Fibroblast of lung (primary cell): ENCODE data around the gene YJEFN3. TPM values are rescaled to one million over a fixed set of nuclear protein-coding genes. Genes with fewer than 3 reads are reported as not detected.

Experiments used
- DNase-seq, 2 donors: peaks; one replicate each; pipeline versions ENCODE4 v3.0.0 to v3.0.0-alpha.2; 2010; ENCODE audit warnings: low read depth in 2 of 2
- H2AFZ ChIP-seq: 2 replicates; pipeline ENCODE4 v1.5.1; 2012; ENCODE audit warnings: low read length, control low read depth, inconsistent platforms
- H3K27ac ChIP-seq: 2 replicates; pipeline ENCODE4 v1.5.1; 2011; ENCODE audit warnings: low read length, control low read depth; ENCODE audit not compliant: insufficient read depth
- H3K27me3 ChIP-seq: 2 replicates; pipeline ENCODE4 v1.5.1; 2011; ENCODE audit warnings: mild to moderate bottlenecking, low read length; ENCODE audit not compliant: control insufficient read depth, insufficient read depth
- H3K36me3 ChIP-seq: 2 replicates; pipeline ENCODE4 v1.5.1; 2011; ENCODE audit warnings: low read length; ENCODE audit not compliant: control insufficient read depth, insufficient read depth
- H3K4me1 ChIP-seq: 2 replicates; pipeline ENCODE4 v1.5.1; 2011; ENCODE audit warnings: low read length; ENCODE audit not compliant: control insufficient read depth, insufficient read depth; ENCODE audit errors: extremely low read depth
- H3K4me2 ChIP-seq: 2 replicates; pipeline ENCODE4 v1.5.1; 2011; ENCODE audit warnings: low read length, control low read depth; ENCODE audit not compliant: insufficient read depth; ENCODE audit errors: extremely low read depth
- H3K4me3 ChIP-seq, 4 experiments: fragments of 200-600 bp in 1 of 4; sonication (generic) in 1 of 4; replicated peaks in 1 of 4; 2 replicates each; pipeline ENCODE4 v1.5.1; 2011 to 2016; ENCODE audit warnings: low read length in 4 of 4, low read depth in 3 of 4, mild to moderate bottlenecking in 3 of 4, control low read depth in 2 of 4, inconsistent platforms in 1 of 4, mixed read lengths in 1 of 4; ENCODE audit not compliant: insufficient read depth in 1 of 4; ENCODE audit errors: control extremely low read depth in 1 of 4
- H3K79me2 ChIP-seq: 2 replicates; pipeline ENCODE4 v1.5.1; 2012; ENCODE audit warnings: mild to moderate bottlenecking, low read length, inconsistent platforms; ENCODE audit not compliant: control insufficient read depth, insufficient read depth
- H3K9ac ChIP-seq: 2 replicates; pipeline ENCODE4 v1.5.1; 2011; ENCODE audit warnings: mild to moderate bottlenecking, low read length, control low read depth; ENCODE audit not compliant: insufficient read depth
- H3K9me3 ChIP-seq: 2 replicates; pipeline ENCODE4 v1.5.1; 2012; ENCODE audit warnings: low read depth, low read length; ENCODE audit not compliant: control insufficient read depth, insufficient read depth
- H4K20me1 ChIP-seq: 2 replicates; pipeline ENCODE4 v1.5.1; 2011; ENCODE audit warnings: low read length; ENCODE audit not compliant: control insufficient read depth, insufficient read depth; ENCODE audit errors: extremely low read depth
- CTCF ChIP-seq, 2 donors: IDR thresholded peaks in 1 of 2; conservative IDR thresholded peaks in 1 of 2; 1 replicate in 1 of 2; 2 replicates in 1 of 2; pipeline ENCODE4 v1.5.1; 2011 to 2012; ENCODE audit warnings: low read length in 2 of 2, control low read depth in 1 of 2, inconsistent platforms in 1 of 2, low read depth in 1 of 2, mild to moderate bottlenecking in 1 of 2
- EZH2 ChIP-seq: IDR thresholded peaks from 2 replicates; pipeline ENCODE4 v1.5.1; 2012; ENCODE audit warnings: low read length, control low read depth, mild to moderate bottlenecking; ENCODE audit errors: missing control alignments
- polyA plus RNA-seq, 2 donors: library from polyadenylated mRNA; depleted of rRNA in 1 of 2; stranded (reverse) in 1 of 2; unstranded in 1 of 2; fragments of >200 nt; gene quantifications; 2 replicates each; pipeline ENCODE4 v1.2.1, GENCODE V29; 2011 to 2012; ENCODE audit warnings: missing spikeins in 1 of 2
- total RNA-seq: library from RNA; depleted of rRNA; stranded (reverse); fragments of >200 nt; gene quantifications from 2 replicates; pipeline ENCODE4 v1.2.1, GENCODE V29; 2014

YJEFN3 gene
- total and polyA plus RNA-seq, 2 donors (not counting 1 experiment from before 2014, with no cell fraction given) = 0.50 to 0.62 TPM

GRCh38 chr19:19498255-19498991 lies 30.3 kb upstream of the YJEFN3 start:
- Histone ChIP-seq H3K4me3 (no peak overlapping the region), H3K4me1 (no peaks in the 10 kb centered on the region), H3K9ac (no peak overlapping the region), H3K27me3 (no peaks in the 10 kb centered on the region), H3K4me2 (no peak overlapping the region), H3K27ac (no peak overlapping the region), H4K20me1 (no peaks in the 10 kb centered on the region), H3K9me3 (no peaks in the 10 kb centered on the region), H3K36me3 (peaks cover 43% of the 10 kb centered on the region), H3K79me2 (peaks cover 4% of the 10 kb centered on the region), H2AFZ (no peak overlapping the region)
- no peak for DNase-seq
- TF ChIP-seq EZH2 = no peak

- H3K27me3 ChIP-seq = no peaks in the 10 kb centered on the region
- H3K4me3 ChIP-seq = no peak overlapping the region
- no peak overlapping the region for H3K9ac ChIP-seq
- DNase-seq = no peak
- H3K9me3 ChIP-seq = no peaks in the 10 kb centered on the region
- peaks cover 41% of the 10 kb centered on the region for H3K36me3 ChIP-seq
- H4K20me1 ChIP-seq = no peaks in the 10 kb centered on the region
- no peaks in the 10 kb centered on the region for H3K79me2 ChIP-seq
- no peaks in the 10 kb centered on the region for H3K4me1 ChIP-seq
- no peak overlapping the region for H2AFZ ChIP-seq
- H3K4me2 ChIP-seq = no peak overlapping the region
- no peak for TF ChIP-seq CTCF (conservative IDR thresholded peaks at IDR 0.05 in 1 of 2, IDR thresholded peaks at IDR 0.05 in 1 of 2; ENCODE audit: low read depth in 1 of 2, low read length in 2 of 2)
- TF ChIP-seq EZH2 = no peak
- H3K27ac ChIP-seq = no peak overlapping the region
Observed at GRCh38 chr19:19499272-19499995, 29.3 kb upstream of the YJEFN3 start.

- H3K27me3 ChIP-seq = no peaks in the 10 kb centered on the region
- peaks cover 42% of the 10 kb centered on the region for H3K36me3 ChIP-seq
- no peaks in the 10 kb centered on the region for H3K79me2 ChIP-seq
- H2AFZ ChIP-seq = no peak overlapping the region
- DNase-seq = no peak
- TF ChIP-seq CTCF (conservative IDR thresholded peaks at IDR 0.05 in 1 of 2, IDR thresholded peaks at IDR 0.05 in 1 of 2; ENCODE audit: low read depth in 1 of 2, low read length in 2 of 2) (no peak), EZH2 (no peak)
- H3K27ac ChIP-seq = no peak overlapping the region
- H3K4me3 ChIP-seq = no peak overlapping the region
- no peaks in the 10 kb centered on the region for H3K4me1 ChIP-seq
- no peak overlapping the region for H3K9ac ChIP-seq
- no peaks in the 10 kb centered on the region for H3K9me3 ChIP-seq
- H3K4me2 ChIP-seq = no peak overlapping the region
- H4K20me1 ChIP-seq = no peaks in the 10 kb centered on the region
Observed at GRCh38 chr19:19500975-19501644, 27.6 kb upstream of the YJEFN3 start.
